Measurements from ENCODE around the gene LARGE1. TPM values are rescaled to one million over a fixed set of nuclear protein-coding genes. Genes with fewer than 3 reads are reported as not detected.

LARGE1 gene
- total RNA-seq, 1 experiment from 2014 or later: 5.2 TPM

- POLR2A ChIA-PET: interaction anchor here (0.6 kb wide), 1 partner anchor 97 kb away, joined by 3 read pairs; no protein-coding TSS in a partner anchor
These were observed 3.5 kb upstream of the LARGE1 start for GRCh38 chr22:33923660-33924246.

GRCh38 chr22:33923033-33923432 lies 2.8 kb upstream of the LARGE1 start:
- H3K4me3 Mint-ChIP-seq (ENCODE audit: unreplicated experiment): peak overlapping the region; percentile 88
- no peak overlapping the region for H3K27ac Mint-ChIP-seq (ENCODE audit: low read depth, unreplicated experiment)
- ChIA-PET CTCF (interaction anchor here (0.5 to 5.5 kb wide), 47 partner anchors 10 to 1308 kb away, joined by 3 to 34 read pairs (median 4); no protein-coding TSS in a partner anchor), POLR2A (interaction anchor here (0.6 to 1.0 kb wide), 5 partner anchors 69 to 1379 kb away, joined by 3 to 7 read pairs (median 3); no protein-coding TSS in a partner anchor)
- intact Hi-C loops (cut with micrococcal nuclease): loop anchor here (1.0 to 5.0 kb wide), 8 partner anchors 71 to 1308 kb away; no protein-coding TSS in a partner anchor
- BruUV-seq (replicated peaks): no TSS peak
- no peaks in the 10 kb centered on the region for H3K9me3 Mint-ChIP-seq (ENCODE audit: unreplicated experiment)
- DNase-seq (ENCODE audit: unreplicated experiment): no peak
- no peak for TF ChIP-seq CTCF (IDR thresholded peaks at IDR 0.05; ENCODE audit: unreplicated experiment)
- H3K4me1 Mint-ChIP-seq (ENCODE audit: insufficient read depth, unreplicated experiment): peaks cover 23% of the 10 kb centered on the region
- H3K36me3 Mint-ChIP-seq (ENCODE audit: insufficient read depth, unreplicated experiment): no peaks in the 10 kb centered on the region
- H3K27me3 Mint-ChIP-seq (ENCODE audit: insufficient read depth, unreplicated experiment): no peaks in the 10 kb centered on the region

More at GRCh38 chr22:33923660-33924246, 3.5 kb upstream of the LARGE1 start:
- Mint-ChIP-seq H3K9me3 (ENCODE audit: unreplicated experiment) (no peaks in the 10 kb centered on the region), H3K36me3 (ENCODE audit: insufficient read depth, unreplicated experiment) (no peaks in the 10 kb centered on the region), H3K4me3 (ENCODE audit: unreplicated experiment) (no peak overlapping the region), H3K27me3 (ENCODE audit: insufficient read depth, unreplicated experiment) (no peaks in the 10 kb centered on the region), H3K4me1 (ENCODE audit: insufficient read depth, unreplicated experiment) (peaks cover 15% of the 10 kb centered on the region), H3K27ac (ENCODE audit: low read depth, unreplicated experiment) (no peak overlapping the region)
- intact Hi-C loops (cut with micrococcal nuclease): loop anchor here (1.0 to 5.0 kb wide), 8 partner anchors 71 to 1308 kb away; no protein-coding TSS in a partner anchor
- CTCF ChIA-PET: interaction anchor here (0.6 to 5.5 kb wide), 45 partner anchors 9 to 1308 kb away, joined by 3 to 34 read pairs (median 4); no protein-coding TSS in a partner anchor
- peak; percentile 77 for TF ChIP-seq CTCF (IDR thresholded peaks at IDR 0.05; ENCODE audit: unreplicated experiment)
- BruUV-seq (replicated peaks): no TSS peak
- peak; percentile 70 for DNase-seq (ENCODE audit: unreplicated experiment)

GRCh38 chr22:33922349-33922681 lies 2.0 kb upstream of the LARGE1 start:
- H3K4me3 Mint-ChIP-seq (ENCODE audit: unreplicated experiment): peak overlapping the region; percentile 88
- peaks cover 25% of the 10 kb centered on the region for H3K4me1 Mint-ChIP-seq (ENCODE audit: insufficient read depth, unreplicated experiment)
- no peak for DNase-seq (ENCODE audit: unreplicated experiment)
- no TSS peak for BruUV-seq (replicated peaks)
- H3K27ac Mint-ChIP-seq (ENCODE audit: low read depth, unreplicated experiment): no peak overlapping the region
- ChIA-PET CTCF (interaction anchor here (0.6 to 5.5 kb wide), 18 partner anchors 13 to 1309 kb away, joined by 3 to 34 read pairs (median 8); no protein-coding TSS in a partner anchor), POLR2A (interaction anchor here (0.7 to 2.6 kb wide), 4 partner anchors 69 to 1335 kb away, joined by 3 to 9 read pairs (median 6); partner anchors contain the start of gene HMGXB4)
- intact Hi-C loops (cut with micrococcal nuclease): loop anchor here (5.0 kb wide), 4 partner anchors 70 to 345 kb away; no protein-coding TSS in a partner anchor
- no peaks in the 10 kb centered on the region for H3K36me3 Mint-ChIP-seq (ENCODE audit: insufficient read depth, unreplicated experiment)
- no peak for TF ChIP-seq CTCF (IDR thresholded peaks at IDR 0.05; ENCODE audit: unreplicated experiment)
- H3K9me3 Mint-ChIP-seq (ENCODE audit: unreplicated experiment): no peaks in the 10 kb centered on the region
- no peaks in the 10 kb centered on the region for H3K27me3 Mint-ChIP-seq (ENCODE audit: insufficient read depth, unreplicated experiment)

All from MCF 10A (cell line).